Upper lobe of left lung (tissue), 6 donors: ENCODE data around the gene CELF5. TPM values are rescaled to one million over a fixed set of nuclear protein-coding genes. Genes with fewer than 3 reads are reported as not detected.
"Not testable (repeated sequence)": the region's sequence is repeated elsewhere in the genome, so short reads cannot be mapped to it uniquely, and the experiment has no call there.

Source experiments
- ATAC-seq, 2 donors: fragments of 200-7000 bp; cut with Tn5 transposase; one replicate each; pipeline ENCODE4 v1.9.1; 2022; ENCODE audit warnings: mild to moderate bottlenecking in 2 of 2, moderate library complexity in 2 of 2; ENCODE audit not compliant: low FRiP score in 2 of 2
- DNase-seq, 2 donors: peaks; one replicate each; pipeline ENCODE4 v3.0.0-alpha.2; 2019 to 2020
- H3K27ac ChIP-seq, 4 donors: fragments of 200-600 bp; sonication (generic); one replicate each; pipeline ENCODE4 v1.5.1; 2016 to 2019
- H3K27me3 ChIP-seq, 4 donors: fragments of 200-600 bp; sonication (generic); one replicate each; pipeline ENCODE4 v1.5.1; 2017 to 2019
- H3K36me3 ChIP-seq, 4 donors: fragments of 200-600 bp; sonication (generic); one replicate each; pipeline ENCODE4 v1.5.1; 2016 to 2019
- H3K4me1 ChIP-seq, 4 donors: fragments of 200-600 bp; sonication (generic); one replicate each; pipeline ENCODE4 v1.5.1; 2018 to 2019
- H3K4me3 ChIP-seq, 4 donors: fragments of 200-600 bp; sonication (generic); one replicate each; pipeline ENCODE4 v1.5.1; 2017 to 2019; ENCODE audit warnings: mild to moderate bottlenecking in 2 of 4, moderate library complexity in 1 of 4
- H3K9me3 ChIP-seq, 4 donors: fragments of 200-600 bp; sonication (generic); one replicate each; pipeline ENCODE4 v1.5.1; 2018 to 2019
- EP300 ChIP-seq, 4 donors: sonication (generic); formaldehyde crosslinking; IDR thresholded peaks; one replicate each; pipeline ENCODE4 v1.5.1; 2017; ENCODE audit warnings: antibody characterized with exemption in 4 of 4, control low read depth in 2 of 4
- POLR2A ChIP-seq, 4 donors: fragments of 450-650 bp; IDR thresholded peaks; one replicate each; pipeline ENCODE4 v1.5.1; 2016 to 2017; ENCODE audit warnings: antibody characterized with exemption in 4 of 4, mild to moderate bottlenecking in 2 of 4
- POLR2AphosphoS5 ChIP-seq, 2 donors: sonication (generic); formaldehyde crosslinking; IDR thresholded peaks; one replicate each; pipeline ENCODE4 v1.5.1; 2017; ENCODE audit warnings: antibody characterized with exemption in 2 of 2
- WGBS, 2 donors: methylation state at CpG; one replicate each; pipeline ENCODE4 v1.1.5; 2017 to 2018; 5-methylcytosine and 5-hydroxymethylcytosine counted together
- total RNA-seq, 6 donors: library from RNA; depleted of rRNA in 4 of 6; stranded (reverse); fragments of >200 nt in 4 of 6; gene quantifications; one replicate each; pipeline versions ENCODE4 v1.1.0 to v1.2.1, GENCODE V29; 2016 to 2021
- TF ChIP-seq, protein P1 (sequence below), 6 experiments: fragments of 450-650 bp in 4 of 6; fragments of 200-600 bp in 2 of 6; sonication (generic) in 2 of 6; IDR thresholded peaks; one replicate each; pipeline ENCODE4 v1.5.1; 2016 to 2019; ENCODE audit warnings: antibody characterized with exemption in 6 of 6
- donor health status: DM: no; HTN: no; CAD: no; lungs with moderate emphysema.
- donor health status: DM: no; HTN: yes; CAD: no; lungs with severe emphysema.

Gene CELF5
- total RNA-seq, 6 donors from 2014 or later: 0.49 to 0.76 TPM; not detected in 4

- 38 to 59% methylated on average over 6 to 12 of the region's 12 CpGs for WGBS, 2 donors
- Histone ChIP-seq H3K4me3 (no peak overlapping the region), H3K36me3 (peaks cover 3 to 28% (median 24%) of the 10 kb centered on the region in 4 donors), H3K27me3 (no peaks in the 10 kb centered on the region), H3K4me1 (no peaks in the 10 kb centered on the region), H3K9me3 (no peaks in the 10 kb centered on the region), H3K27ac (no peak overlapping the region)
- ATAC-seq: no peak
- DNase-seq: no peak
- TF ChIP-seq POLR2AphosphoS5 (IDR thresholded peaks at IDR 0.05) (no peak), POLR2A (IDR thresholded peaks at IDR 0.05) (no peak), EP300 (IDR thresholded peaks at IDR 0.05) (no peak)
- TF ChIP-seq, protein P1, sequence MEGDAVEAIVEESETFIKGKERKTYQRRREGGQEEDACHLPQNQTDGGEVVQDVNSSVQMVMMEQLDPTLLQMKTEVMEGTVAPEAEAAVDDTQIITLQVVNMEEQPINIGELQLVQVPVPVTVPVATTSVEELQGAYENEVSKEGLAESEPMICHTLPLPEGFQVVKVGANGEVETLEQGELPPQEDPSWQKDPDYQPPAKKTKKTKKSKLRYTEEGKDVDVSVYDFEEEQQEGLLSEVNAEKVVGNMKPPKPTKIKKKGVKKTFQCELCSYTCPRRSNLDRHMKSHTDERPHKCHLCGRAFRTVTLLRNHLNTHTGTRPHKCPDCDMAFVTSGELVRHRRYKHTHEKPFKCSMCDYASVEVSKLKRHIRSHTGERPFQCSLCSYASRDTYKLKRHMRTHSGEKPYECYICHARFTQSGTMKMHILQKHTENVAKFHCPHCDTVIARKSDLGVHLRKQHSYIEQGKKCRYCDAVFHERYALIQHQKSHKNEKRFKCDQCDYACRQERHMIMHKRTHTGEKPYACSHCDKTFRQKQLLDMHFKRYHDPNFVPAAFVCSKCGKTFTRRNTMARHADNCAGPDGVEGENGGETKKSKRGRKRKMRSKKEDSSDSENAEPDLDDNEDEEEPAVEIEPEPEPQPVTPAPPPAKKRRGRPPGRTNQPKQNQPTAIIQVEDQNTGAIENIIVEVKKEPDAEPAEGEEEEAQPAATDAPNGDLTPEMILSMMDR (IDR thresholded peaks at IDR 0.05): no peak
Measured at GRCh38 chr19:3211191-3211590, 13.3 kb upstream of the CELF5 start.

- 92 to 96% methylated on average over 7 of the region's 7 CpGs for WGBS, 2 donors
Measured at GRCh38 chr19:3213159-3213558, 11.3 kb upstream of the CELF5 start.

GRCh38 chr19:3216874-3217273 lies 7.6 kb upstream of the CELF5 start:
- Histone ChIP-seq H3K9me3 (no peaks in the 10 kb centered on the region), H3K36me3 (no peaks in the 10 kb centered on the region), H3K27ac (no peak overlapping the region), H3K4me1 (no peaks in the 10 kb centered on the region), H3K4me3 (no peak overlapping the region), H3K27me3 (no peaks in the 10 kb centered on the region)
- DNase-seq: no peak
- no peak for TF ChIP-seq EP300 (IDR thresholded peaks at IDR 0.05)
- 87 to 97% methylated on average over 5 of the region's 5 CpGs for WGBS, 2 donors
- ATAC-seq: no peak

More at GRCh38 chr19:3213159-3213558, 11.3 kb upstream of the CELF5 start:
- ATAC-seq (no peak), DNase-seq (no peak)
- Histone ChIP-seq H3K9me3 (no peaks in the 10 kb centered on the region), H3K27ac (no peak overlapping the region), H3K36me3 (peaks cover under 1 to 8% (median 5%) of the 10 kb centered on the region in 4 donors), H3K4me1 (no peaks in the 10 kb centered on the region), H3K27me3 (no peaks in the 10 kb centered on the region), H3K4me3 (no peak overlapping the region)
- TF ChIP-seq, protein P1 (IDR thresholded peaks at IDR 0.05): no peak
- TF ChIP-seq POLR2AphosphoS5 (IDR thresholded peaks at IDR 0.05) (no peak), EP300 (IDR thresholded peaks at IDR 0.05) (no peak), POLR2A (IDR thresholded peaks at IDR 0.05) (no peak)

- Histone ChIP-seq H3K9me3 (no peaks in the 10 kb centered on the region), H3K36me3 (no peaks in the 10 kb centered on the region), H3K4me3 (no peak overlapping the region), H3K27ac (no peak overlapping the region), H3K4me1 (peaks cover 2 to 16% (median 3%) of the 10 kb centered on the region in 4 donors), H3K27me3 (peaks cover 0 to 12% (median 5%) of the 10 kb centered on the region in 4 donors)
- ATAC-seq (peak in 1 of 2 donors; percentile 49), DNase-seq (no peak)
- 65 to 77% methylated on average over 10 to 12 of the region's 12 CpGs for whole genome bisulfite sequencing, 2 donors
- TF ChIP-seq POLR2A (IDR thresholded peaks at IDR 0.05) (no peak), EP300 (IDR thresholded peaks at IDR 0.05) (no peak), POLR2AphosphoS5 (IDR thresholded peaks at IDR 0.05) (no peak)
- TF ChIP-seq, protein P1 (IDR thresholded peaks at IDR 0.05): no peak
Measured at GRCh38 chr19:3220576-3220975, 3.9 kb upstream of the CELF5 start.

- WGBS, 2 donors: 70 to 74% methylated on average over 5 of the region's 5 CpGs
- Histone ChIP-seq H3K4me1 (peaks cover 2 to 19% (median 3%) of the 10 kb centered on the region in 4 donors), H3K27me3 (peaks cover 0 to 17% (median 8%) of the 10 kb centered on the region in 4 donors)
- not testable (repeated sequence) for DNase-seq, H3K27ac ChIP-seq, H3K36me3 ChIP-seq, ATAC-seq, H3K9me3 ChIP-seq, H3K4me3 ChIP-seq
Measured at GRCh38 chr19:3221576-3221975, 2.9 kb upstream of the CELF5 start.

DNA sequence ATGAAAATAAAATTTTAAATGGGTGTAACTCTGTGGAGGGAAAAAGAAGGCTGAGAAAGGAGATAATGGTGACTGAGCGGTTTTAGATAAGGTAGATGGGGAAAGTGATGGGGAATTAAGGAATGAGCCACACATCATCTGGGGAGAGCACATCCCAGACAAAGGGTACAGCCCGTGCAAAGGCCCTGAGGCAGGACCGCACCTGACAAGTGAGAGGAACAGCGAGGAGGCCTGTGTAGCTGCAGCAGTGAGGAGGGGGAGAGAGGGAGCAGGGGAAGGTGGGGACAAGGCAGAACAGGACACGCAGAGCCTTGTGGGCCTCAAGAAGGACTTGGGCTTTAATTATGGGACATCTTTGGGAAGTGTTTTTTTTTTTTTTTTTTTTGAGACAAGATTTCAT lies 1.8 kb upstream of the CELF5 start:
- DNase-seq (no peak), ATAC-seq (no peak)
- no peaks in the 10 kb centered on the region for H3K36me3 ChIP-seq
- WGBS, 2 donors: 85 to 92% methylated on average over 5 of the region's 5 CpGs
- no peak for TF ChIP-seq EP300 (IDR thresholded peaks at IDR 0.05)
- TF ChIP-seq POLR2A (IDR thresholded peaks at IDR 0.05): no peak
- TF ChIP-seq POLR2AphosphoS5 (IDR thresholded peaks at IDR 0.05): no peak
- TF ChIP-seq, protein P1 (IDR thresholded peaks at IDR 0.05): no peak
- H3K9me3 ChIP-seq: no peaks in the 10 kb centered on the region
- H3K4me1 ChIP-seq: peaks cover 2 to 19% (median 3%) of the 10 kb centered on the region in 4 donors
- no peak overlapping the region for H3K4me3 ChIP-seq
- no peak overlapping the region for H3K27ac ChIP-seq
- H3K27me3 ChIP-seq: peaks cover 0 to 17% (median 8%) of the 10 kb centered on the region in 4 donors
